GM18858 (cell line): ENCODE data around the gene ITPRID1.
"Not testable (repeated sequence)": the region's sequence is repeated elsewhere in the genome, so short reads cannot be mapped to it uniquely, and the experiment has no call there.

Source experiments
- ATAC-seq: cut with Tn5 transposase; IDR thresholded peaks from one replicate; pipeline ENCODE4 v1.9.1; 2021; ENCODE audit not compliant: unreplicated experiment

Gene ITPRID1

GRCh38 chr7:31513790-31514189 lies at the start of gene ITPRID1:
TSS of gene ITPRID1 (plus strand) at chr7:31514090. CDS start at chr7:31553025, 38,935 bp downstream.
- no peak for ATAC-seq

GRCh38 chr7:31464601-31465000 lies 49.3 kb upstream of the ITPRID1 start:
- ATAC-seq = no peak

DNA sequence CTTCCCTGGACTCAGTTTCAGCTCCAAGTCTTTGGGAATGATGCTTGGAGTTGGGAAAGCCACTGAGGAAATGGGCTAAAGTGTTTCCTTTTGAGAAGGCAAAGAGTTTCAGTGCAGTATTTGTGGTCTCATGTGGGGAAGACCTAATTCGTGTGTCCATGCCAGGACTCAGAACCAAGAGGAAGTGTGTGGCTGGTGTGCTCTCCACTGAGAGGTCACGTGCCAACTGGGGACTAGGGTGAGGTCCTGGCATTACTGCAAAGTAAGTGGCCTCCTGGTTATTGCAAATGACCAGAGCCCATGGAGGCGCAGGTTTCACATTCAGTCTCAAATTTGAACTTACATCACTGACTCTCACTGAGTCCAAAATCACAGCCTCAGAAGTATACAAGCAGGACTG lies 48.6 kb upstream of the ITPRID1 start:
- no peak for ATAC-seq

- ATAC-seq = peak; percentile 63
These were observed 47.9 kb upstream of the ITPRID1 start for GRCh38 chr7:31466036-31466435.

- ATAC-seq = not testable (repeated sequence)
These were observed 43.0 kb upstream of the ITPRID1 start for GRCh38 chr7:31470883-31471282.

DNA sequence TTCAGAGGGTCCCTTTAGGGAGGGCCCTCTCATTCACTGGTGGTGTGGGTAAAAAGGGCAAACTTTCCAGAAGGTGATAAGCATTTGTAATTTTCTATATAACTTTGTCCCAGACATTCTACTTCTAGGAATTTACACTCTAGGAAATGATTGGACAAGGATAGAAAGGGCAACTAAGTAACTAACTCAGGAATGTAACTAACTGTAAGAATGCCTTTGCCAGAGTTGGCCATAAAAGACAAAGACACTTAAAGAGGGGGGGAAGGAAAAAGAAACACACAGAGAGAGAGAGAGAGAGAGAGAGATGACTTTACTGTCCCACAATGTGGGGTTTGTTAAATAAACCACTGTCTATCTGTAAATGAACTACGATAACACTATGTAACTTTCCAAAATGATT lies 38.5 kb upstream of the ITPRID1 start:
- ATAC-seq = no peak

- ATAC-seq = no peak
These were observed 37.7 kb upstream of the ITPRID1 start for GRCh38 chr7:31476073-31476745.

GRCh38 chr7:31476941-31477677 lies 36.8 kb upstream of the ITPRID1 start:
- no peak for ATAC-seq

- no peak for ATAC-seq
These were observed 35.9 kb upstream of the ITPRID1 start for GRCh38 chr7:31478018-31478417.

- peak; percentile 95 for ATAC-seq
These were observed 35.2 kb upstream of the ITPRID1 start for GRCh38 chr7:31478721-31479120.

DNA sequence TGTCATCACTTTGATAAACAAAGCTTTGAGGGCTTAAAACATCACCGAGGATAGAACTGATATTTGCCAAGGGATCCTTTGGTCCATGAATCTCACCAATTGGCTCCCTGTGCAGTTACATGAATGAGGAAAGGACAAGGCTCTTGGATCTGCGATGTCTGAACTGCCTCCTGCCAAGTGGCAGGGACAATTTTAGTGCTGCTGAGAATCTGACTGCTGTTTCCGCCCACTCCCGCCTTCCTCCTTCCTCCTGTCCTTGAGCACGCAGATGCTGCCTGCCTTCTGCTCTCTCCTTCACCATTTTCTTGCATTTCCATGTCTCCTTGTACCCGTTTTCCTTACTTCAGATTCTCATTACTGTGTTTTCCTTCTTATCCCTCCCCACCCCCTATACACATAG lies 26.8 kb upstream of the ITPRID1 start:
- no peak for ATAC-seq

DNA sequence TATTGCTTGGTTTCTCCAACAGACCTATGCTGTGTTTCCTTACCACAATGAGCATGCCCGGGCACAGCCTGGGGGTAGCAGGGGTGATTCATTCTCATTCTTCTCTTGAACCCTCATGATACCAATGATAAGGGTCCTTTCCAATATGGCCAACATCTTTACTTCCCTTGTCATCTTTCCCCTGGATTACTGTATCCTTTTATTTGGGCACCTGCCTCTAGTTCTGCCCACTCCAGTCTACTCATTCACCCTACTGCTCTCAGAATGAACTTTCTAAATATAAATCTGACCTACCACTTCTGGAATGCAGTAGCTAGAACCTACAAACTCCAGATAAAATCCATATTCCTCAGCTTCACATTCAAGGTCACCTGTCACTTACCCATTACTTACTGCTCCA lies 26.4 kb upstream of the ITPRID1 start:
- ATAC-seq = no peak

GRCh38 chr7:31488562-31489203 lies 25.2 kb upstream of the ITPRID1 start:
- peak; percentile 92 for ATAC-seq

DNA sequence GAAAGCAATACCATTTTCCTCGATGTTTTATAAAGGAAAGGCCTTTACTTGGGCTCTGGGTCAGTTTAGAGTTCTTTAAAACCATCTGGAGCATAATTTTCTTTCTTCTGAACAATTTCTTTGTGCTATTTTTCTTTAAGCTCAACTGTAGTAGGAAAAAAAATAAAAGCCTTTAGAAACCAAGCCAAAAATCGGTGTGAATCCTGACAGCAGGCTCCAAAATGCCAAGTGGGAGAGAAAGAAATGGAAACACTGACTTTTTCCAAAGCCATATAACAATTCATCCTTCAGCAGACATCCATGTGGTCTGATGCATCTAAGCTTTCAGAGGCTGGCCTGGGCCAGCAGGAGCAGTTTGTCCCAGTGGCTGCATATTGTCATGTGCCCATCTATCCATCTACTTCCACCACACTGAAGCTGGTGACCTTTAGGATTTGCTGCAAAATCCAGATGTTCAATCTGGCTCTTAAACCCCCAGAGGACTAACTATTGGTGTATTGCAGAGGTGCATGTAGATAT lies 23.0 kb upstream of the ITPRID1 start:
- ATAC-seq = no peak

- no peak for ATAC-seq
These were observed 21.8 kb upstream of the ITPRID1 start for GRCh38 chr7:31492086-31492485.

DNA sequence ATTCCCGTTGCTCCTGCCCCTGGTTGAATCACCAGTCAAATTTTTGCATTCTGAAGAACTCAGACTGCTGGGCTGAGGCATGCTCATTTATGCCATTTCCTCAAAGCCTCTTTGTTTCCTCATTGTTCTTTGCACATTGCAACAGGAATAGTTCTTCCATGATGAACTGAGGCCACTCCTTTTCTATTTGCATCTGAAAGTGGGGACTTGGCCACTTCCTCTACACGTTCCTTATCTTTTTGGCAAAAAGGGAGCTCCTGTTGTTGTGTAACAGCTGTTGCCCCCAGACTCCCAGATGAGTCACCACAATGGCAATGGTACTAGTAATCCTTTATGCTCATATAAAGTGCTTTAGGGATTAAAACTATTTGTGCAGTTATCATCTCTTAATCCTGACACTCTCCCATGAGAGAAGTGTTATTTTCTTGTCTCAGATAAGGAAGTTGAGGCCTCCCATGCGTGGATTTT lies 20.1 kb upstream of the ITPRID1 start:
- ATAC-seq = no peak

- ATAC-seq = no peak
These were observed 19.5 kb upstream of the ITPRID1 start for GRCh38 chr7:31494421-31494820.

DNA sequence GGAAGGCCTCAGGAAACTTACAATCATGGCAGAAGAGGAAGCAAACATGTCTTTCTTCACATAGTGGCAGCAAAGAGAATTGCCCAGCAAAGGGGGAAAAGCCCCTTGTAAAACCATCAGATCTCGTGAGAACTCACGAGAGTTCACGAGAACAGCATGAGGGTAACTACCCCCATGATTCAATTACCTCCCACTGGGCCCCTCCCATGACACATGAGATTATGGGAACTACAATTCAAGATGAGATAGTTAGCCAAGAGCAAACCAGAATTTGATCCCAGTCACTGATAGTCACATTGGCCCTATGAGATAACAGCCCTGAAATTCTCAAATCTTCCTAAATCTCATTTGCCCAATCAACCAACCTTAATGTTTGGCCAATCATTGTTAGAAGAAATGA lies 18.2 kb upstream of the ITPRID1 start:
- no peak for ATAC-seq

DNA sequence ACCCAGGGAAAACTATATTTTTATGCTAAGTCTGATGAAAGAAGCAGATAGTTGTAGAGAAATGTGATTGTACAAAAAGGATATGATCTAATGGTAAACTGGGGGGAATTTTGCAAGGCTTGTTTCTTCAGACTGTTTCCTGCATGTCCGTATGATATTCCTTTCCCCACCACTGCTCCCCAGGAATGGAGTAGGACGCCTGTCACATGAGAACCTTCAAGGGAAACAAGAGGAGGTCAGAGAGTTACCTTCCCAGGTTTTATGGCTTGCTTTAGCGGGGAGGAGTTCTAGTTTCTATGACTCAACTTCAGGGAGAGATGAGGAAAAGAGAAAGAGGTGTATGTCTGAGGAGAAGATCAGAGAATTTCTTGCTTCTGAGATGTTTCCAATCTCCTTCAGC lies 16.4 kb upstream of the ITPRID1 start:
- ATAC-seq = no peak

GRCh38 chr7:31500656-31501055 lies 13.2 kb upstream of the ITPRID1 start:
- no peak for ATAC-seq

DNA sequence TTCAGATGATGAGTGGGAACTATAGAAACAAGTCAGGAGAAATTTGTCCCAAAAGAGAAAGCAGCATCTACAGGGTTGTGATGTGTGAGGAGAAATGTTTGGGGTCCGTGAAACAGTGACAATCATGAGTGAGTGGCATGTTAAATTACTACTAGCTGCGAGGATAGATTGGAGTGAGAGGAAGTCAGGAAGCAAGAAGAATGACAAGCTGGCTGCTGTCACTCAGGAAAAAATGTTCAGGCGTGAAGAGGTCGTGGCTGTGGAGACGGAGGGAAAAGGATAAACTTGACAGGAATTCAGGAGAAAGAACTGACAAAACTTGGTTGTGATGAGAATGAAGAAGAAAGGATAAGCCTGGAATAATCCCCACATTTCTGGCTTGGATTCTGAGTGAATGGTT lies 5.1 kb upstream of the ITPRID1 start:
- ATAC-seq = no peak

DNA sequence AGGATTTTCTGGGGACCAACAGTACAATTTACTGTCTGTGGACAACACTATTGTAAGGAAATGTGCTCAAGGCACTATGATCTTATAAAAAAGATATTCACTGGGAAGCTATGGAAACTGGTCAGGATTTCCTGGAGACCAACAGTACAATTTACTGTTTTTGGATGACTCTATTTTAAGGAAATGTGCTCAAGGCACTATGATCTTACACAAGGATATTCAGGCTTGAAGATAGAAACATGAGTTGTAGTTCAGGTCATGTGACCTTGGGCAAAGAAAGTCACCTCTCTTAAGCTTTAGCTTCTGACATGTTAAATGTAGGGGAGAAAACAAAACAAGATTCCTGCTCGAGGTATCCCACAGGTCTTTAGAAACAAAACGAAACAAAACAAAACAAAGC lies 1.7 kb upstream of the ITPRID1 start:
- ATAC-seq = no peak
